Suprapubic skin (tissue), 4 donors: ENCODE data around the gene RING1.

ENCODE experiments used
- EP300 ChIP-seq: sonication (generic); formaldehyde crosslinking; IDR thresholded peaks from one replicate; pipeline ENCODE4 v1.6.1; 2017; ENCODE audit warnings: antibody characterized with exemption
- POLR2AphosphoS5 ChIP-seq, 3 donors: sonication (generic); formaldehyde crosslinking; IDR thresholded peaks; one replicate each; pipeline ENCODE4 v1.6.1; 2017; ENCODE audit warnings: antibody characterized with exemption in 3 of 3
- TF ChIP-seq, protein P1 (sequence below), 2 donors: fragments of 200-600 bp in 1 of 2; fragments of 450-650 bp in 1 of 2; sonication (generic) in 1 of 2; IDR thresholded peaks; one replicate each; pipeline ENCODE4 v1.5.1; 2016 to 2019; ENCODE audit warnings: antibody characterized with exemption in 2 of 2, mild to moderate bottlenecking in 1 of 2, moderate library complexity in 1 of 2

DNA sequence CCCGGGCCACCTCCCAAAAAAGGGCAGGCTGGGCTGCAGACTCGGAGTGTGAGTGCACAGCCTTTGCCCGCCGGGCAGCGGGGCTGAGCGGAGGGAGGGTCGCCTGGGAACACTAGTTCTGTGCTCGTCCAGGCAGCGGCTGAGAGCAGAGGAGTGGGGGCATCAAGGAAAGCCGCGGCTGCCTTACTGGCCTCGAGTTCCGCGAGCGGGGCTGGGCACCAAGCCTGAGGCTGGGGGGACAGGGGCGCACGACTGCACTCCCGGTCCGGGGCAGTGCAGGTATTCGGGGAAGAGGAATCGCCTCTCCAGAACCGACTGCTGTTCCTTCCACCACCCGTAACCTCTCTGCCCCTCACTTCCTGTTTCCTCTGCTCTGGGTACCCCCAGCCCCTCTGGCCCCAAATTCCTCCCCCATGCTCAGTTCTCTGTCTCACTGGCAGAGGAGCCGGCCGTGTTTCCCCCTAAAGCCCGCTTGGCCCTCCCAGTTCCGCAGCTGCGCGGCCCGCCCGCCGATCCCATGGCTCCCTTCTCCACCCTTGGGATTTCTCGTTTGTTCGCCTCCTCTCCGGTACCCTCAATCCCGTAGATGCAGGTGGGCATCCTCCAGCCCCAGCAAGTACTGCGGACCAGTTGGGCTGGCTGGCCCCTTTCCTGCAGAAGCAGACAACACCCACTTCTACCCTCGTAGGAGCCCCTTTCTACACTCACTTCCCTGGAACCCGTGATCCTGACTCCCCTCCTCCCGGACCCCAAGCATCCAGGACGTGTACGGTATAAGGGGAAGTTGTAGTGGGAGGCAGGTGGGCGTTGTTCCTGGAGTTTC lies 5.1 kb downstream of the RING1 start:
- TF ChIP-seq POLR2AphosphoS5 (IDR thresholded peaks at IDR 0.05) (no peak), EP300 (no peak)
- TF ChIP-seq, protein P1, sequence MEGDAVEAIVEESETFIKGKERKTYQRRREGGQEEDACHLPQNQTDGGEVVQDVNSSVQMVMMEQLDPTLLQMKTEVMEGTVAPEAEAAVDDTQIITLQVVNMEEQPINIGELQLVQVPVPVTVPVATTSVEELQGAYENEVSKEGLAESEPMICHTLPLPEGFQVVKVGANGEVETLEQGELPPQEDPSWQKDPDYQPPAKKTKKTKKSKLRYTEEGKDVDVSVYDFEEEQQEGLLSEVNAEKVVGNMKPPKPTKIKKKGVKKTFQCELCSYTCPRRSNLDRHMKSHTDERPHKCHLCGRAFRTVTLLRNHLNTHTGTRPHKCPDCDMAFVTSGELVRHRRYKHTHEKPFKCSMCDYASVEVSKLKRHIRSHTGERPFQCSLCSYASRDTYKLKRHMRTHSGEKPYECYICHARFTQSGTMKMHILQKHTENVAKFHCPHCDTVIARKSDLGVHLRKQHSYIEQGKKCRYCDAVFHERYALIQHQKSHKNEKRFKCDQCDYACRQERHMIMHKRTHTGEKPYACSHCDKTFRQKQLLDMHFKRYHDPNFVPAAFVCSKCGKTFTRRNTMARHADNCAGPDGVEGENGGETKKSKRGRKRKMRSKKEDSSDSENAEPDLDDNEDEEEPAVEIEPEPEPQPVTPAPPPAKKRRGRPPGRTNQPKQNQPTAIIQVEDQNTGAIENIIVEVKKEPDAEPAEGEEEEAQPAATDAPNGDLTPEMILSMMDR (IDR thresholded peaks at IDR 0.05) = no peak
